ENCODE results near the gene REXO5. TPM values are rescaled to one million over a fixed set of nuclear protein-coding genes. Genes with fewer than 3 reads are reported as not detected.
"Not testable (repeated sequence)": the region's sequence is repeated elsewhere in the genome, so short reads cannot be mapped to it uniquely, and the experiment has no call there.

Gene REXO5
- total and polyA plus RNA-seq, 2 of the 13 experiments (the other 11 are each of a cell fraction or from before 2014, with no cell fraction given), result 5.9 to 13.1 TPM

GRCh38 chr16:20803561-20804214 lies 2.6 kb upstream of the REXO5 start (continued):
- TF ChIP-seq TEAD3 (CRISPR knock-in tag; optimal IDR thresholded peaks at IDR 0.05; ENCODE audit: borderline replicate concordance), result peak; percentile 68
- TF ChIP-seq JUN (CRISPR knock-in tag; IDR thresholded peaks at IDR 0.05), result no peak
- TF ChIP-seq ZNF605 (CRISPR knock-in tag; IDR thresholded peaks at IDR 0.05), result no peak
- peak; percentile 56; the same call in 1 of the 2 replicates for TF ChIP-seq RORA (CRISPR knock-in tag; IDR thresholded peaks at IDR 0.05)
- TF ChIP-seq ZKSCAN1 (IDR thresholded peaks at IDR 0.05; ENCODE audit: low read length), result no peak
- TF ChIP-seq GLMP (CRISPR knock-in tag; IDR thresholded peaks at IDR 0.05; ENCODE audit: borderline replicate concordance), result no peak
- no peak for TF ChIP-seq ZNF619 (CRISPR knock-in tag; IDR thresholded peaks at IDR 0.05)

GRCh38 chr16:20805684-20806167 lies 601 bp upstream of the REXO5 start:
- in situ Hi-C loops (cut with HindIII; ENCODE audit: extremely low pct_ligation_motif_present, low pct_unique_long_range_greater_than_20kb); intact Hi-C loops (cut with micrococcal nuclease; ENCODE audit: unreplicated experiment); H3K79me2 ChIP-seq (ENCODE audit: insufficient read depth, low read length); FAIRE-seq; H3K9me3 ChIP-seq (ENCODE audit: low read length); H3K27me3 ChIP-seq (ENCODE audit: control insufficient read depth in 1 of 2, insufficient read depth in 2 of 2, low read length in 2 of 2); H4K20me1 ChIP-seq (ENCODE audit: insufficient read depth, low read length); H3K36me3 ChIP-seq (replicated peaks in 1 of 2; ENCODE audit: control insufficient read depth in 1 of 2, insufficient read depth in 2 of 2, low read length in 2 of 2); TF ChIP-seq ZHX2 (IDR thresholded peaks at IDR 0.05; ENCODE audit: low read depth): not testable (repeated sequence)
- under 1% methylated on average over 12 of the region's 12 CpGs for WGBS (ENCODE audit: low lambda C conversion rate)
- Histone ChIP-seq H3K4me2 (ENCODE audit: low read depth, low read length) (peak overlapping the region; percentile 83), H3K27ac (ENCODE audit: extremely low read length, insufficient read depth, low read length) (peak overlapping the region; percentile 87), H3K4me1 (ENCODE audit: insufficient read depth, low read length) (peaks cover 40% of the 10 kb centered on the region), H2AFZ (ENCODE audit: low read length) (peak overlapping the region; percentile 31), H3K4me3 (replicated peaks in 1 of 3; ENCODE audit: insufficient read depth in 1 of 3, low read depth in 2 of 3, low read length in 3 of 3) (peak overlapping the region; percentile 72 to 98 (median 87)), H3K9ac (ENCODE audit: insufficient read depth, low read depth, low read length) (peak overlapping the region; percentile 89)
- peak; percentile 78 for DNase-seq (ENCODE audit: low spot score)
- ChIA-PET POLR2A (interaction anchor here (0.6 to 1.7 kb wide), 8 partner anchors 10 to 1282 kb away, joined by 3 to 17 read pairs (median 3); partner anchors contain the start of genes ACSM3, DCUN1D3 and LYRM1), CTCF (ENCODE audit: low intra/inter-chr PET ratio, low total read pairs) (interaction anchor here (0.9 kb wide), 1 partner anchor 278 kb away, joined by 4 read pairs; no protein-coding TSS in a partner anchor)
- ATAC-seq, result peak; percentile 71
- BruUV-seq (replicated peaks), result TSS peak; percentile 90
- TF ChIP-seq TEAD2 (CRISPR knock-in tag; IDR thresholded peaks at IDR 0.05) (0 out of 2 replicates have a peak, but pooled peaks have one; percentile 49), ZUFSP (CRISPR knock-in tag; IDR thresholded peaks at IDR 0.05; ENCODE audit: borderline replicate concordance) (0 out of 2 replicates have a peak, but pooled peaks have one; percentile 67), ZHX2 (CRISPR knock-in tag; IDR thresholded peaks at IDR 0.05; ENCODE audit: borderline replicate concordance) (peak; percentile 80; the same call in 1 of the 2 replicates), ZNF773 (CRISPR knock-in tag; IDR thresholded peaks at IDR 0.05; ENCODE audit: borderline replicate concordance) (0 out of 2 replicates have a peak, but pooled peaks have one; percentile 39)

Measured in HepG2 (cell line).